ENCODE results near the gene ATP9B. TPM values are rescaled to one million over a fixed set of nuclear protein-coding genes. Genes with fewer than 3 reads are reported as not detected.
"Not testable (repeated sequence)": the region's sequence is repeated elsewhere in the genome, so short reads cannot be mapped to it uniquely, and the experiment has no call there.

ATP9B gene
- total RNA-seq, 1 experiment from 2014 or later: 8.0 TPM

- not testable (repeated sequence) for H3K27me3 ChIP-seq (ENCODE audit: control insufficient read depth, insufficient read depth, low read length); DNase-seq; H3K36me3 ChIP-seq (replicated peaks; ENCODE audit: control insufficient read depth, insufficient read depth, low read length); H3K4me3 ChIP-seq (ENCODE audit: insufficient read depth, low read depth, low read length)
Measured at GRCh38 chr18:79271812-79272211, 202.6 kb downstream of the ATP9B start.

- Histone ChIP-seq H3K4me3 (ENCODE audit: insufficient read depth, low read depth, low read length) (no peak overlapping the region), H3K27me3 (ENCODE audit: control insufficient read depth, insufficient read depth, low read length) (no peaks in the 10 kb centered on the region), H3K36me3 (replicated peaks; ENCODE audit: control insufficient read depth, insufficient read depth, low read length) (no peaks in the 10 kb centered on the region)
- no peak for DNase-seq
Measured at GRCh38 chr18:79272916-79273315, 203.7 kb downstream of the ATP9B start.

DNA sequence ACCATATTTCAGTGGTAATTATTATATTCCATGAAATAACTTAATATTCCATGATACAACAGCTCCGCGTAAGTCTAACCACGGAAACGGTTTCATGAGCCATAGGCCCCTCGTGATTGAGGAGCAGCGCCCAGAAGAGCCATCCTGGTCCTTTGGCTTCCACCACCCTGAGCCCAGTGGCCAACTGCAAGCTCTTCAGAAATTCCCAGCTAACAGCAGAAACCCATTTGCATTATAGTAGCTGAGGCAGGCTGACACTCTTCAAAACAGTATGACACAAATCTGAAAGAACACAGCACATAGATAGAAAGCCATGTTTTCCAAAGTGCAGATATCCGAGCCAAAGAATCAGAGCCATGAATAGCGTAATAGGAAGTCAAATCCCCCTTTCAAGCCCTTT, 205.6 kb downstream of the ATP9B start:
- H3K4me3 ChIP-seq (ENCODE audit: insufficient read depth, low read depth, low read length): no peak overlapping the region
- H3K27me3 ChIP-seq (ENCODE audit: control insufficient read depth, insufficient read depth, low read length): no peaks in the 10 kb centered on the region
- no peaks in the 10 kb centered on the region for H3K36me3 ChIP-seq (replicated peaks; ENCODE audit: control insufficient read depth, insufficient read depth, low read length)
- peak; percentile 35 for DNase-seq

- Histone ChIP-seq H3K4me3 (ENCODE audit: insufficient read depth, low read depth, low read length) (no peak overlapping the region), H3K27me3 (ENCODE audit: control insufficient read depth, insufficient read depth, low read length) (no peaks in the 10 kb centered on the region), H3K36me3 (replicated peaks; ENCODE audit: control insufficient read depth, insufficient read depth, low read length) (no peaks in the 10 kb centered on the region)
- no peak for DNase-seq
Measured at GRCh38 chr18:79275461-79275860, 206.3 kb downstream of the ATP9B start.

- Histone ChIP-seq H3K4me3 (ENCODE audit: insufficient read depth, low read depth, low read length) (no peak overlapping the region), H3K36me3 (replicated peaks; ENCODE audit: control insufficient read depth, insufficient read depth, low read length) (no peaks in the 10 kb centered on the region), H3K27me3 (ENCODE audit: control insufficient read depth, insufficient read depth, low read length) (no peaks in the 10 kb centered on the region)
- no peak for DNase-seq
Measured at GRCh38 chr18:79275992-79276391, 206.8 kb downstream of the ATP9B start.

DNA sequence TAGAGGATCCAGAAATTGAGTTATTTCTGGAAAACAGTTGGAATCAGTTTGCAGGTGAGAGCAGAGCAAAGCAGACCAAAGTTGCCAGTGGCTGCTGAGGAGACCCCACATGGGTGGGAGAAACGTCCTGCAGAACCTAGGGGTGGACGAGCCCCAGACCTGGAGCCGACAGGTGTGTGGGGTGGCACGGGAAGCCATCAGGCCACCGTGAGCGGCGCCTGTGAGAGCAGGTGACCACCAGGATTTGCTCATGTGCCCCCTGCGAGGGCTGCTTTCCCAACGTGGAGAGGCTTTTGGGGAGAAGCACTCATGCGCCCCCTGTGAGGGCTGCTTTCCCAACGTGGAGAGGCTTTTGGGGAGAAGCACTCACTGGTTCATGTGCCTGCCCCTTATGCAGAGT, 209.7 kb downstream of the ATP9B start:
- no peaks in the 10 kb centered on the region for H3K27me3 ChIP-seq (ENCODE audit: control insufficient read depth, insufficient read depth, low read length)
- no peak overlapping the region for H3K4me3 ChIP-seq (ENCODE audit: insufficient read depth, low read depth, low read length)
- DNase-seq: no peak
- H3K36me3 ChIP-seq (replicated peaks; ENCODE audit: control insufficient read depth, insufficient read depth, low read length): no peaks in the 10 kb centered on the region

DNA sequence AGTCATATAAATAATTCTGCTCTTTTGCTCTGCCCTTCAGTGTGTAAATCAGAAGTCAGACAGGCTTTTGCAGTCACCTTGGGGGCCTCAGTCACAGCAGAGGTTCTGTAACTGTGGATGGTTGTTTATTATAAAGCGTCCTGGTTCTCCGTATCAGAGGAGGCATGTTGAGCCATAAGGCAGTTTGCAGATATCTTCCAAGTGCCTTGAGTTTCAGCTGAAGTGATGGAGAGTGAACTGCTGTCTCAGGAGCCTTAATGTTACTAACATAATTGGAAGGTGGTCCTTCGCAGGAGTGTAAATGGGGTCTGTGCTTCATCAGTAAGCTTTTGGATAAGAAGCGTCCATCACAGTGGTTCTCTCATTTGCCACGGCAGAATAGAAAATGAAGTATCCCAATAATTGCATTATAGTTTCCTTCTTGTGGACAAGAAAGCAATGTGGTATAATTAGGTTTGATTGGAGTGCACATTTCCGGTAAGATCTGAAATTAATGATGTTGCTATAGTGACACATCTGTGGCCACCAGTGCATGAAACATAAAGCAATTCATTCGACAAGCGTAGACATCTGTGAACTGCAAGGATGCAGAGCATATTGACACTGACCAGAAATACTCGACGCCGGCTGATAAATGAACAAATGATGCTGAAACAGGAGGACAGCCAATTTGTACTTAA, 214.1 kb downstream of the ATP9B start:
- H3K36me3 ChIP-seq (replicated peaks; ENCODE audit: control insufficient read depth, insufficient read depth, low read length): no peaks in the 10 kb centered on the region

GRCh38 chr18:79283929-79284328, 214.7 kb downstream of the ATP9B start:
- Histone ChIP-seq H3K27me3 (ENCODE audit: control insufficient read depth, insufficient read depth, low read length) (no peaks in the 10 kb centered on the region), H3K4me3 (ENCODE audit: insufficient read depth, low read depth, low read length) (no peak overlapping the region), H3K36me3 (replicated peaks; ENCODE audit: control insufficient read depth, insufficient read depth, low read length) (no peaks in the 10 kb centered on the region)
- DNase-seq: no peak

More for the DNA sequence above, 214.1 kb downstream of the ATP9B start:
- Histone ChIP-seq H3K4me3 (ENCODE audit: insufficient read depth, low read depth, low read length) (no peak overlapping the region), H3K27me3 (ENCODE audit: control insufficient read depth, insufficient read depth, low read length) (no peaks in the 10 kb centered on the region)
- DNase-seq: no peak

- DNase-seq; H3K27me3 ChIP-seq (ENCODE audit: control insufficient read depth, insufficient read depth, low read length); H3K4me3 ChIP-seq (ENCODE audit: insufficient read depth, low read depth, low read length); H3K36me3 ChIP-seq (replicated peaks; ENCODE audit: control insufficient read depth, insufficient read depth, low read length): not testable (repeated sequence)
Measured at GRCh38 chr18:79285191-79285590, 216.0 kb downstream of the ATP9B start.

GRCh38 chr18:79290409-79290808, 221.2 kb downstream of the ATP9B start:
- not testable (repeated sequence) for H3K36me3 ChIP-seq (replicated peaks; ENCODE audit: control insufficient read depth, insufficient read depth, low read length); H3K4me3 ChIP-seq (ENCODE audit: insufficient read depth, low read depth, low read length); H3K27me3 ChIP-seq (ENCODE audit: control insufficient read depth, insufficient read depth, low read length); DNase-seq

DNA sequence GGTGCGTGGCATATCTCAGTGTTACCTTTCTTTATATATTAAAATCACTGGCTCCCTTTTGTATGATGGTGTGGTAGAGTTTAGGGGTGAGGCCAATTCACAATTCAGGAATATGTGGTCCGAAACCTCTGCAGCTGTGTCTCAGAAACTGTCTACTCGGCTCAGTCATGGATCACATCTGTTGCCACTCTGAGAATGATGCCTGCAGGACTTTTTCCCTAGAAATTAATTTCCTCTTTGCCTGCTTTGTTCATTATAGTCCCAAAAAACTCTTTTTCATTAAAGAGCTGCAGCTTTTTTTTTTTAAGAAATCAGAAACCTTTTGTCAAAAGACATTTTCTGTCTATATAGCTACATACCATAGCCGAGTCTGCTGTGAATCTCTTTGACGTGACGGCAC, 221.7 kb downstream of the ATP9B start:
- no peak for DNase-seq
- no peak overlapping the region for H3K4me3 ChIP-seq (ENCODE audit: insufficient read depth, low read depth, low read length)
- H3K27me3 ChIP-seq (ENCODE audit: control insufficient read depth, insufficient read depth, low read length): no peaks in the 10 kb centered on the region
- H3K36me3 ChIP-seq (replicated peaks; ENCODE audit: control insufficient read depth, insufficient read depth, low read length): no peaks in the 10 kb centered on the region

- H3K27me3 ChIP-seq (ENCODE audit: control insufficient read depth, insufficient read depth, low read length): no peaks in the 10 kb centered on the region
- no peak for DNase-seq
- no peak overlapping the region for H3K4me3 ChIP-seq (ENCODE audit: insufficient read depth, low read depth, low read length)
- H3K36me3 ChIP-seq (replicated peaks; ENCODE audit: control insufficient read depth, insufficient read depth, low read length): no peaks in the 10 kb centered on the region
Measured at GRCh38 chr18:79294235-79294634, 225.0 kb downstream of the ATP9B start.

DNA sequence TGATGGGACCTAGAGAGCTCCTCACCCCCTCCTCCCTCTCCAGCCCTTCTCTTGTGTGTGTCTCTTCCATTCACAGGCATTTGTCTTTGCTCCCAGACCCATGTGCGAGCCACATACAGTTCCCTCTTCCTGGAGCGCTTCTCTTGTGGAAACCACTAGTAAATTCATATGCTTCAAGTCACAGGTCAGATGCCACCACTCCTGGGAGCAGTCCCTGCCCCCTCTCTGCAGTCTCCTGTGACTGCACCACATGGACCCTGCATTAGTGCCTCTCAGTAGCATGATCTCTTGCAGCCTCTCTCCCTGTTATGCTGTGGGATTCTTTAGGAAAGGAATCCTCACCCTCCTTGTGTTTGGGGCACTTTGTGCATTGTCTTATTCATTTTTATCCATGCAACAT, 230.1 kb downstream of the ATP9B start:
- no peaks in the 10 kb centered on the region for H3K27me3 ChIP-seq (ENCODE audit: control insufficient read depth, insufficient read depth, low read length)
- no peaks in the 10 kb centered on the region for H3K36me3 ChIP-seq (replicated peaks; ENCODE audit: control insufficient read depth, insufficient read depth, low read length)
- no peak for DNase-seq
- no peak overlapping the region for H3K4me3 ChIP-seq (ENCODE audit: insufficient read depth, low read depth, low read length)

- Histone ChIP-seq H3K4me3 (ENCODE audit: insufficient read depth, low read depth, low read length) (no peak overlapping the region), H3K36me3 (replicated peaks; ENCODE audit: control insufficient read depth, insufficient read depth, low read length) (no peaks in the 10 kb centered on the region; the same call in 1 of the 2 replicates), H3K27me3 (ENCODE audit: control insufficient read depth, insufficient read depth, low read length) (no peaks in the 10 kb centered on the region)
- no peak for DNase-seq
Measured at GRCh38 chr18:79299711-79300110, 230.5 kb downstream of the ATP9B start.

- H3K4me3 ChIP-seq (ENCODE audit: insufficient read depth, low read depth, low read length): no peak overlapping the region
- H3K36me3 ChIP-seq (replicated peaks; ENCODE audit: control insufficient read depth, insufficient read depth, low read length): no peaks in the 10 kb centered on the region; the same call in 1 of the 2 replicates
- DNase-seq: no peak
- H3K27me3 ChIP-seq (ENCODE audit: control insufficient read depth, insufficient read depth, low read length): no peaks in the 10 kb centered on the region
Measured at GRCh38 chr18:79300413-79300812, 231.2 kb downstream of the ATP9B start.

- no peak for DNase-seq
- Histone ChIP-seq H3K27me3 (ENCODE audit: control insufficient read depth, insufficient read depth, low read length) (no peaks in the 10 kb centered on the region), H3K4me3 (ENCODE audit: insufficient read depth, low read depth, low read length) (no peak overlapping the region), H3K36me3 (replicated peaks; ENCODE audit: control insufficient read depth, insufficient read depth, low read length) (no peaks in the 10 kb centered on the region; the same call in 1 of the 2 replicates)
Measured at GRCh38 chr18:79302120-79302519, 232.9 kb downstream of the ATP9B start.
